ENCODE data around the gene BTRC.

Gene BTRC

DNA sequence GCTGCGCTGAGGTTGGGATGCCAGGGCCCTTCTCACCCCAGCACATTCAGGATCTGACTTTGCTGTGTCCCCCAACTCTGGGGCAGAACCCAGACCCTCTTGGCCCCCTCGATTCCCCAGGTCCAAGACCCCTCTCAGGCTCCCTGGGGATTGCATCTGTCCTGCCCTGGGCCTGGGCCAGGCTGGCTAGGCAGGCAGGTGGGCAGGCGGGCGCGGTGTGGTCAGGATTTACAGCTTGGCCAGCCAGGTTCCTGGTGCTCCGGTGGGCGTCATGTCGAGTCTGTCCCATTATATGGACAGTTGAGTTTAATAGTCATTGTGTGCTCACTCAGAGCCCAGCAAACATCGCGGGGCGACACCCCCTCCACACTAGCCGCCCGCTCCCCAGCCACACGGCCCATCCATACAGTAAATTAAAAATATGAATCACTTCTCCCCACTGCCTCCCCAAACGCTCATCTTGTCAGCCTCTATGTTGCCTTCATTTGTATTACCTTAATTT lies 210.6 kb downstream of the BTRC start:
- H3K27me3 Mint-ChIP-seq (ENCODE audit: low read depth, poor library complexity): peaks cover 50% of the 10 kb centered on the region
- TF ChIP-seq, protein P1, sequence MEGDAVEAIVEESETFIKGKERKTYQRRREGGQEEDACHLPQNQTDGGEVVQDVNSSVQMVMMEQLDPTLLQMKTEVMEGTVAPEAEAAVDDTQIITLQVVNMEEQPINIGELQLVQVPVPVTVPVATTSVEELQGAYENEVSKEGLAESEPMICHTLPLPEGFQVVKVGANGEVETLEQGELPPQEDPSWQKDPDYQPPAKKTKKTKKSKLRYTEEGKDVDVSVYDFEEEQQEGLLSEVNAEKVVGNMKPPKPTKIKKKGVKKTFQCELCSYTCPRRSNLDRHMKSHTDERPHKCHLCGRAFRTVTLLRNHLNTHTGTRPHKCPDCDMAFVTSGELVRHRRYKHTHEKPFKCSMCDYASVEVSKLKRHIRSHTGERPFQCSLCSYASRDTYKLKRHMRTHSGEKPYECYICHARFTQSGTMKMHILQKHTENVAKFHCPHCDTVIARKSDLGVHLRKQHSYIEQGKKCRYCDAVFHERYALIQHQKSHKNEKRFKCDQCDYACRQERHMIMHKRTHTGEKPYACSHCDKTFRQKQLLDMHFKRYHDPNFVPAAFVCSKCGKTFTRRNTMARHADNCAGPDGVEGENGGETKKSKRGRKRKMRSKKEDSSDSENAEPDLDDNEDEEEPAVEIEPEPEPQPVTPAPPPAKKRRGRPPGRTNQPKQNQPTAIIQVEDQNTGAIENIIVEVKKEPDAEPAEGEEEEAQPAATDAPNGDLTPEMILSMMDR (IDR thresholded peaks at IDR 0.05): no peak
- H3K9me3 Mint-ChIP-seq: no peaks in the 10 kb centered on the region
- H3K4me1 Mint-ChIP-seq: peaks cover 46% of the 10 kb centered on the region
- H3K4me3 Mint-ChIP-seq: no peak overlapping the region
- no peak for DNase-seq
- H3K27ac Mint-ChIP-seq: no peak overlapping the region
- no peaks in the 10 kb centered on the region for H3K36me3 Mint-ChIP-seq (ENCODE audit: low read depth)

DNA sequence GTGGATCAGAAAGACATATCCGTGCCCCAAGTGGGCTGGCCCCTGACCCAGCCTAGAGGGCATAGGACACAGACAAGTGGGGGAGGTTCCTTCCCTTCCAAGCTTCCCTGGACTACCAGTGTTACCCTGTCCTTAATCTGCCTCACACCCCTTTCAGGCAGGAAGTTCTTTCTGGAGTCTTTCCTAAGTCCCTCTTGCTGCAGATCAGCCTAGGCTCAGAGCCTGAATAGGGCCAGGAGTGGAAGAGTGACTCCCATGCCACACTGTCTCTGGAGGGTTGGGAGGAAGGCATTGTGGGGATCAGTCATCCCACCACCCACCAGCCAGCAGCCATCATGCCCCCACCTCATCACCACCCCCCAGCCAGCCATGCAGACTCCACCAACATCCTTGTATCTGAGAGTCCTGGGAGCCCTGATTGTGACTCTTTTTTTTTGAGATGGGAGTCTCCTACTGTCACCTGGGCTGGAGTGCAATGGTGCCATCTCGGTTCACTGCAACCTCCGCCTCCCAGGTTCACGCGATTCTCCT lies 211.5 kb downstream of the BTRC start:
- Mint-ChIP-seq H3K27ac (no peak overlapping the region), H3K4me1 (peaks cover 42% of the 10 kb centered on the region), H3K27me3 (ENCODE audit: low read depth, poor library complexity) (peaks cover 51% of the 10 kb centered on the region), H3K4me3 (no peak overlapping the region), H3K9me3 (no peaks in the 10 kb centered on the region), H3K36me3 (ENCODE audit: low read depth) (no peaks in the 10 kb centered on the region)
- DNase-seq: no peak
- TF ChIP-seq, protein P1 (IDR thresholded peaks at IDR 0.05): no peak

DNA sequence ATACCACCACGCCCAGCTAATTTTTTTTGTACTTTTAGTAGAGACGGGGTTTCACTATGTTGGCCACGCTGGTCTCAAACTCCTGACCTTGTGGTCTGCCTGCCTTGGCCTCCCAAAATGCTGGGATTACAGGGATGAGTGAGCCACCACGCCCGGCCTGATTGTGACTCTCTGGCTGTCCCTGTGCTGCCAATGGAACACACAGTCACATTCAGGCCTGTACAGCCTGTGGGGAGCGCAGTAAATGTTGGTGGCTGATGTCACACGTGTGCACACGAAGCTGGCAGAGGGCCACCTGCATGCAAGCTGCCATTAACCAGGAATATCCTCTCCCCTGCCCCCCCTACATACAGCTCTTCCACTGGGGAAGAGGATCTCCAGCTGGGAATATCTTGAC lies 212.0 kb downstream of the BTRC start:
- no peaks in the 10 kb centered on the region for H3K36me3 Mint-ChIP-seq (ENCODE audit: low read depth)
- TF ChIP-seq, protein P1 (IDR thresholded peaks at IDR 0.05): no peak
- H3K4me1 Mint-ChIP-seq: peaks cover 42% of the 10 kb centered on the region
- H3K4me3 Mint-ChIP-seq: no peak overlapping the region
- no peak overlapping the region for H3K27ac Mint-ChIP-seq
- DNase-seq: no peak
- H3K9me3 Mint-ChIP-seq: no peaks in the 10 kb centered on the region
- peaks cover 56% of the 10 kb centered on the region for H3K27me3 Mint-ChIP-seq (ENCODE audit: low read depth, poor library complexity)

DNA sequence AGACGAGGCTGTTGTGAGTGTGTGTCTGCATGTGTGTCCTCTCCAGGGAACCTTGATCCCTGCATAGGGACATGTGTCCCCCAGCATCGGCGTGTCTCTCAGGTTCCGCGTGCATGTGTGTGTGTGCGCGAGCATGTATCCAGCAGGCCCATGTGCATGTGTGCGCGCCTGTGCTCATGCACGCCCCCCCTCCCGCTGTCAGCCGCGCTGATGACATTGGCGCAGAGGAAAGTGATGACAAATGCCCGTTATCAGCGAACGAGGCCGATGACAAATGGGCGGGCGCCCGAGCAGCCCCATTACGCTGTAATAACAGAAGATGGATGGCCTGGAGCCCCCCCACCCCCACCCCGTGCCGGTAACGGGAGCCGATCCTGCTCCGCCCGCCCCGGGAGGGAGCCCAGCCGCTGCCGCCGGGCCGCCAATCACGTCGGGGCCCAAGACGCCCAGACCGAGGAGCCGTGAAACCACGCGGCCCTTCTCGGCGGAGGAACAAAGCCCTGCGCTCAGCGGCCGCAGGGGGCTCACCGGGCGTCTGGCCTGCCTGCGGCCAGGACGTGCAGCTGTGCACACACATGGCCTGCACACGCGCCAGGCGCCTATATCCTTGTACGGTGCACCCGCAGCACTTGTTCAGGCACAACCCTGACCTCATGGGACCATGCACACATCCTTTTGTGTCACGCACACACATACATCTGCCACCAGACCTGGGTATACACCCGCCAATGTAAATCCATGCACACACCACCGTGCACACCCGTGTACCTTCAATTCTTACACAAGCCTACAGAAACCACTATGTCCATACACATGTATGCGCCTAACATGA lies 212.6 kb downstream of the BTRC start:
- Mint-ChIP-seq H3K27ac (no peak overlapping the region), H3K4me1 (peaks cover 37% of the 10 kb centered on the region), H3K9me3 (no peaks in the 10 kb centered on the region), H3K27me3 (ENCODE audit: low read depth, poor library complexity) (peaks cover 60% of the 10 kb centered on the region), H3K36me3 (ENCODE audit: low read depth) (no peaks in the 10 kb centered on the region), H3K4me3 (peak overlapping the region; percentile 52)
- TF ChIP-seq, protein P1 (IDR thresholded peaks at IDR 0.05): no peak
- DNase-seq: peak; percentile 62

DNA sequence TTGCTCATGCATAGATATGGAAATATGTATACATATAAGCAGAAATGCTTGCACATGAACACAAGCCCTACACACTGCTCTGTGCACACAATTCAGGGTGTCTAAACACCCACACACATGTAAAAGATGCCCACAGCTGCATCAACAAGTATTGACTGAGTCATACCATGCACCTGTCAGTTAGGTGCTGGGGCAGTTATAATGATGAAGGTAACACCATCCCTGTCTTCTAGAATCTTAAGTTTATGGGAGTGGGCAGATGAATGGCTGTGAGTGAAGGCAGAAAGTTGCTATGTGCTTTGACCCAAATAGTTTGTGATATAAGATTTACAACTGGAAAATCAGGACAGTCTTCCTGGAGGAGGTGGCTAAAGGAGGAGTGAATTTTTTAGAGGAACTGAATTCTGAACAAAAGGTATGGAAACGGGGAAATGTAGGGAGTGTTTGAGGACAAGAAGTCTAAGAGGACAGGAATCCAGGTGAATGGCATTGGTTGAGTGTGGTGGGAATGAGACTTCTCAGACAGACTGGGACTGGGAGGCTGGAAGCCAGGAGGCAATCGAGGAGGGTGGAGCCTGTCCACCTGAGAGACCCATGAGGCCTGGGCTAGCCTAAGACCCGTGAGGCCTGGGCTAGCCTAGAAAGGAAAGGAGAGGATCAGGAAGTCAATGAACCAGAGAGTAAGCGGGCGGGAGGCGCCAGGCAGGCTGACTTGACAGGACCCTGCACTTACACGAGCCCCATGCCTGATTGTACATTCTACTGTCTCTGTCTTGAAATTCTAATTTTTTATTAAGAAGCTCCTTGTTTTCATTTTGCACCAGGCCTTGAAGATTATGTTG lies 213.4 kb downstream of the BTRC start:
- Mint-ChIP-seq H3K9me3 (no peaks in the 10 kb centered on the region), H3K27ac (no peak overlapping the region), H3K27me3 (ENCODE audit: low read depth, poor library complexity) (peaks cover 60% of the 10 kb centered on the region), H3K4me1 (peaks cover 37% of the 10 kb centered on the region), H3K4me3 (peak overlapping the region; percentile 52), H3K36me3 (ENCODE audit: low read depth) (no peaks in the 10 kb centered on the region)
- TF ChIP-seq, protein P1 (IDR thresholded peaks at IDR 0.05): no peak
- no peak for DNase-seq
